CD4-positive, alpha-beta memory T cell (primary cell): ENCODE results near the gene ACTL7B. TPM values are rescaled to one million over a fixed set of nuclear protein-coding genes. Genes with fewer than 3 reads are reported as not detected.
A peak's percentile ranks its signal among the peaks of the same experiment; 100 is the strongest.
"Not testable (repeated sequence)": the region's sequence is repeated elsewhere in the genome, so short reads cannot be mapped to it uniquely, and the experiment has no call there.

ENCODE experiments used
- CTCF ChIA-PET: fragments of 350-600 bp; sonication (Branson Sonifier 250); formaldehyde crosslinking; loops from one replicate; lab custom pipeline; 2021; ENCODE audit warnings: inconsistent platforms; ENCODE audit not compliant: partially characterized antibody; lab: Charles Lee
- POLR2A ChIA-PET: fragments of 350-600 bp; sonication (Branson Sonifier 250); formaldehyde crosslinking; loops from one replicate; lab custom pipeline; 2021; ENCODE audit not compliant: partially characterized antibody; lab: Charles Lee
- DNase-seq, 5 donors: peaks; one replicate each; pipeline versions ENCODE4 v3.0.0 to v3.0.0-alpha.2; 2020 to 2022; ENCODE audit warnings: mixed read lengths in 1 of 5
- H3K27ac ChIP-seq: one replicate; pipeline ENCODE4 v1.7.0; 2013; ENCODE audit warnings: low read depth, low read length
- H3K27me3 ChIP-seq: 2 replicates; pipeline ENCODE4 v1.7.0; 2013; ENCODE audit warnings: mild to moderate bottlenecking, low read length, moderate library complexity; ENCODE audit not compliant: insufficient read depth
- H3K36me3 ChIP-seq: 2 replicates; pipeline ENCODE4 v1.7.0; 2013; ENCODE audit warnings: mild to moderate bottlenecking, low read length, moderate library complexity; ENCODE audit not compliant: insufficient read depth
- H3K4me1 ChIP-seq: 2 replicates; pipeline ENCODE4 v1.7.0; 2013; ENCODE audit warnings: mild to moderate bottlenecking, low read length, moderate library complexity; ENCODE audit not compliant: insufficient read depth
- H3K4me3 ChIP-seq, 2 donors: one replicate each; pipeline ENCODE4 v1.7.0; 2013; ENCODE audit warnings: low read length in 2 of 2, mild to moderate bottlenecking in 1 of 2
- H3K9me3 ChIP-seq, 2 donors: one replicate each; pipeline ENCODE4 v1.7.0; 2013; ENCODE audit warnings: low read length in 2 of 2, control low read depth in 1 of 2; ENCODE audit not compliant: control insufficient read depth in 1 of 2
- H3K27ac Mint-ChIP-seq, 7 donors: one replicate each; pipeline ENCODE4 v1.8.0; 2020 to 2021; ENCODE audit warnings: mixed read lengths in 7 of 7, mild to moderate bottlenecking in 6 of 7, inconsistent platforms in 3 of 7, moderate library complexity in 3 of 7
- H3K27me3 Mint-ChIP-seq, 2 donors: one replicate each; pipeline ENCODE4 v1.8.0; 2020 to 2021; ENCODE audit warnings: mixed read lengths in 2 of 2
- H3K36me3 Mint-ChIP-seq, 2 donors: one replicate each; pipeline ENCODE4 v1.8.0; 2020 to 2021; ENCODE audit warnings: mixed read lengths in 2 of 2, inconsistent platforms in 1 of 2, mild to moderate bottlenecking in 1 of 2
- H3K4me1 Mint-ChIP-seq, 4 donors: one replicate each; pipeline ENCODE4 v1.8.0; 2020 to 2021; ENCODE audit warnings: mixed read lengths in 4 of 4, mild to moderate bottlenecking in 1 of 4
- H3K4me3 Mint-ChIP-seq, 8 donors: one replicate each; pipeline ENCODE4 v1.8.0; 2020 to 2021; ENCODE audit warnings: mixed read lengths in 8 of 8, mild to moderate bottlenecking in 7 of 8, moderate library complexity in 6 of 8, inconsistent platforms in 3 of 8
- H3K9me3 Mint-ChIP-seq, 8 donors: one replicate each; pipeline ENCODE4 v1.8.0; 2020 to 2021; ENCODE audit warnings: mixed read lengths in 8 of 8, mild to moderate bottlenecking in 5 of 8, inconsistent platforms in 3 of 8, moderate library complexity in 1 of 8
- intact Hi-C: fragments of 100-400 bp; cut with micrococcal nuclease; formaldehyde crosslinking; loops from one replicate; pipeline ENCODE4 v1.15.1; 2023
- polyA plus RNA-seq, 2 donors: library from polyadenylated mRNA; unstranded; fragments of 300-500 nt; fragmentation: Illumina TruSeq; gene quantifications; one replicate each; pipeline ENCODE4 v1.2.3, GENCODE V29; 2021
- total RNA-seq, 2 experiments: library from RNA; stranded (reverse); gene quantifications; one replicate each; pipeline ENCODE4 v1.2.3, GENCODE V29; 2021

Gene ACTL7B
- total and polyA plus RNA-seq, 4 experiments from 2014 or later = 0.15 TPM; not detected in 3

GRCh38 chr9:108845507-108845906 lies 10.3 kb downstream of the ACTL7B start:
- Histone ChIP-seq H3K27me3 (no peaks in the 10 kb centered on the region), H3K9me3 (no peaks in the 10 kb centered on the region), H3K36me3 (no peaks in the 10 kb centered on the region), H3K27ac (no peak overlapping the region), H3K4me1 (no peaks in the 10 kb centered on the region), H3K4me3 (no peak overlapping the region)
- H3K27me3 Mint-ChIP-seq = peaks cover 1 to 2% of the 10 kb centered on the region in 2 donors
- intact Hi-C loops = no loop called here
- peaks cover 5 to 9% (median 7%) of the 10 kb centered on the region in 4 donors for H3K4me1 Mint-ChIP-seq
- no peaks in the 10 kb centered on the region for H3K9me3 Mint-ChIP-seq
- no peak overlapping the region for H3K27ac Mint-ChIP-seq
- no peak overlapping the region for H3K4me3 Mint-ChIP-seq
- POLR2A ChIA-PET = no interaction called here
- CTCF ChIA-PET = no interaction called here
- H3K36me3 Mint-ChIP-seq = no peaks in the 10 kb centered on the region
- DNase-seq = no peak

DNA sequence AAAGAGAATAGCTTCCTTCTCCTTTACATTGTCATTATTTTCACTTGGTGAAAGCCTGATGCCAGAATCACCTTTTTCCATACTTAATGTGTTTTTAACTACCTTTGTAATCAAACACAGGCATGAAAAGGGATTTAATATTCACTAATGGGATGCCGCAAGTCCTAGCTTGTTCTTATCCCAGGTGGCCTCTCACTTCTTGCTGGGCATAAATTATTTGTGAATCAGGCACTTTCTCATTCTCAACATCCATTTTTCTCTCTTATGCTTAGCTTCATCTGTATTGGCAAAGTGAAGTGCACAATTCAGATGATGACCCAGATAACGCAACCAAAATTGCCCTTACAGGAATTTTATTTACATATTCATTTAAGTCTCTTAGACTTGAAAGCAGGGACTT lies 10.9 kb downstream of the ACTL7B start:
- CTCF ChIA-PET = no interaction called here
- peaks cover 1 to 2% of the 10 kb centered on the region in 2 donors for H3K27me3 Mint-ChIP-seq
- Histone ChIP-seq H3K9me3 (no peaks in the 10 kb centered on the region), H3K4me3 (no peak overlapping the region), H3K36me3 (no peaks in the 10 kb centered on the region), H3K27ac (no peak overlapping the region), H3K4me1 (no peaks in the 10 kb centered on the region), H3K27me3 (no peaks in the 10 kb centered on the region)
- no peak for DNase-seq
- no peaks in the 10 kb centered on the region for H3K36me3 Mint-ChIP-seq
- intact Hi-C loops = no loop called here
- H3K9me3 Mint-ChIP-seq = no peaks in the 10 kb centered on the region
- POLR2A ChIA-PET = no interaction called here
- no peak overlapping the region for H3K27ac Mint-ChIP-seq
- H3K4me3 Mint-ChIP-seq = no peak overlapping the region
- H3K4me1 Mint-ChIP-seq = peaks cover 5 to 9% (median 7%) of the 10 kb centered on the region in 4 donors

GRCh38 chr9:108844391-108844790 lies 11.4 kb downstream of the ACTL7B start:
- POLR2A ChIA-PET = no interaction called here
- H3K4me1 Mint-ChIP-seq = peaks cover 5 to 9% (median 7%) of the 10 kb centered on the region in 4 donors
- H3K27ac Mint-ChIP-seq = no peak overlapping the region

DNA sequence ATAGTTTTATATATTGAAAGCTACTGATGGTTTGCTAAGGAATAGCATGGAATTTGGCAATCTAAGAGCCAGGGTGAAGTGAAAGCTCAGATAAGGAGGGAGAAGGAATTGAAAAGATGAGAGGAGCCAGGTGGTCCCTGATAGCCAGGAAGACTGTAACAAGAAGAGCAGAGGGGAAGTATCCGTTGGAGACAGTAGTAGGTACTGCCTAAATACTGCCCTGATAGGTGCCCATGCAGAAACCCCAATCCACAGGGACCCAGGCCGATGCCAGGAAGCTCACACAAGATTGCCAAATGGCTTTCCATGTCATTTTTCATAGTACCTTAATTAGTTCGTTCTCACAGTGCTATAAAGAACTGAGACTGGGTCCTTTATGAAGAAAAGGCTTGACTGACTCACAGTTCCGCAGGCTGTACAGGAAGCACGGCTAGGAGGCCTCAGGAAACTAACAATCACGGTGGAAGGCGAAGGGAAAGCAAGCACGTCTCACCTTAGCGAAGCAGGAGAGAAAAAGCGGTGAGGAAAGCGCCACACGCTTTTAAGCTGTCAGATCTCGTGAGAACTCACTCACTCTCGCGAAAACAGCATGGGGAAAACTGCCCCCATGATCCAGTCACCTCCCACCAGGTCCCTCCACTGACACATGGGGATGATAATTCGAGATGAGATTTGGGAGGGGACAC lies 13.0 kb downstream of the ACTL7B start:
- Histone ChIP-seq H3K36me3 (no peaks in the 10 kb centered on the region), H3K27ac (no peak overlapping the region), H3K4me1 (no peaks in the 10 kb centered on the region), H3K27me3 (no peaks in the 10 kb centered on the region), H3K4me3 (no peak overlapping the region), H3K9me3 (no peaks in the 10 kb centered on the region)
- Mint-ChIP-seq H3K9me3 (peaks cover 0 to 2% (median 0%) of the 10 kb centered on the region in 8 donors), H3K4me3 (peak overlapping the region; percentile 3 to 76 (median 52)), H3K27ac (peak overlapping the region in 5 of 7 donors; percentile 12 to 63 (median 31)), H3K27me3 (peaks cover 0 to 4% of the 10 kb centered on the region in 2 donors), H3K36me3 (no peaks in the 10 kb centered on the region), H3K4me1 (peaks cover 5 to 9% (median 7%) of the 10 kb centered on the region in 4 donors)
- POLR2A ChIA-PET = no interaction called here
- no peak for DNase-seq
- CTCF ChIA-PET = no interaction called here
- intact Hi-C loops = no loop called here

More at GRCh38 chr9:108844391-108844790, 11.4 kb downstream of the ACTL7B start:
- no peak for DNase-seq
- no peaks in the 10 kb centered on the region for H3K4me1 ChIP-seq
- no peaks in the 10 kb centered on the region for H3K36me3 Mint-ChIP-seq
- H3K4me3 ChIP-seq = no peak overlapping the region
- H3K27me3 ChIP-seq = no peaks in the 10 kb centered on the region
- no peak overlapping the region for H3K27ac ChIP-seq
- no peak overlapping the region for H3K4me3 Mint-ChIP-seq
- intact Hi-C loops = no loop called here
- peaks cover 2 to 3% of the 10 kb centered on the region in 2 donors for H3K27me3 Mint-ChIP-seq
- H3K36me3 ChIP-seq = no peaks in the 10 kb centered on the region
- H3K9me3 Mint-ChIP-seq = peaks cover 0 to 2% (median 0%) of the 10 kb centered on the region in 8 donors
- no peaks in the 10 kb centered on the region for H3K9me3 ChIP-seq
- CTCF ChIA-PET = no interaction called here

- H3K9me3 Mint-ChIP-seq, H3K36me3 Mint-ChIP-seq, CTCF ChIA-PET, H3K9me3 ChIP-seq, H3K27me3 Mint-ChIP-seq, H3K27me3 ChIP-seq, H3K27ac ChIP-seq, POLR2A ChIA-PET, H3K4me1 ChIP-seq, H3K4me3 ChIP-seq, intact Hi-C loops, H3K27ac Mint-ChIP-seq, DNase-seq, H3K36me3 ChIP-seq: not testable (repeated sequence)
- Mint-ChIP-seq H3K4me1 (peaks cover 6 to 10% (median 8%) of the 10 kb centered on the region in 4 donors), H3K4me3 (peak overlapping the region in 1 of 8 donors; percentile 21)
These were observed 16.2 kb downstream of the ACTL7B start for GRCh38 chr9:108839561-108839960.

- intact Hi-C loops = no loop called here
- H3K27ac Mint-ChIP-seq = no peak overlapping the region
- Histone ChIP-seq H3K36me3 (no peaks in the 10 kb centered on the region), H3K9me3 (no peaks in the 10 kb centered on the region), H3K27ac (no peak overlapping the region), H3K27me3 (no peaks in the 10 kb centered on the region), H3K4me1 (no peaks in the 10 kb centered on the region), H3K4me3 (no peak overlapping the region)
- ChIA-PET CTCF (no interaction called here), POLR2A (no interaction called here)
- no peak overlapping the region for H3K4me3 Mint-ChIP-seq
- peaks cover 0 to 2% (median 0%) of the 10 kb centered on the region in 8 donors for H3K9me3 Mint-ChIP-seq
- no peak for DNase-seq
- peaks cover 0 to 9% of the 10 kb centered on the region in 2 donors for H3K27me3 Mint-ChIP-seq
- no peaks in the 10 kb centered on the region for H3K36me3 Mint-ChIP-seq
- peaks cover 4 to 8% (median 7%) of the 10 kb centered on the region in 4 donors for H3K4me1 Mint-ChIP-seq
These were observed 17.8 kb downstream of the ACTL7B start for GRCh38 chr9:108838017-108838416.

GRCh38 chr9:108837530-108837929 lies 18.3 kb downstream of the ACTL7B start:
- Mint-ChIP-seq H3K27me3 (peaks cover 0 to 9% of the 10 kb centered on the region in 2 donors), H3K4me3 (no peak overlapping the region), H3K9me3 (peaks cover 0 to 2% (median 0%) of the 10 kb centered on the region in 8 donors), H3K36me3 (no peaks in the 10 kb centered on the region), H3K4me1 (peaks cover 0 to 4% (median 3%) of the 10 kb centered on the region in 4 donors), H3K27ac (no peak overlapping the region)
- ChIA-PET POLR2A (no interaction called here), CTCF (interaction anchor here (1.2 kb wide), 1 partner anchor 10 kb away, joined by 4 read pairs; no protein-coding TSS in a partner anchor)
- DNase-seq = no peak
- H3K27me3 ChIP-seq = no peaks in the 10 kb centered on the region
- no peak overlapping the region for H3K4me3 ChIP-seq
- intact Hi-C loops = no loop called here
- no peaks in the 10 kb centered on the region for H3K9me3 ChIP-seq
- no peaks in the 10 kb centered on the region for H3K4me1 ChIP-seq
- H3K27ac ChIP-seq = no peak overlapping the region
- no peaks in the 10 kb centered on the region for H3K36me3 ChIP-seq
